ENCODE measurements around the gene MEGF6. TPM values are rescaled to one million over a fixed set of nuclear protein-coding genes. Genes with fewer than 3 reads are reported as not detected.

Gene MEGF6
- total and polyA plus RNA-seq, 4 donors = 17.7 to 54.2 (median 48.2) TPM

DNA sequence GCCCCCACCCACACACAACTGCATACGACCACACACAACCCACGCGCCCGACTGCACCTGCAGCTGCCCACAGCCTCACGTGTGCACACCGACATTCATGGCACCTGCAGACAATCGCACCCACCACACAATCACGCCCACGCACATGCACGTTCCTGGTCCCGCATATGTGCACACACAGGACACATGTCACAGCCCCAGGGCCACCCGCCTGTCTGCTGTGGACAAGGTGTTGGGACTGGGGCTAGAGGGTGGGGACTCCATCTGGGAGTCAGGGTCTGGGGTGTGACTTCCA lies 100.4 kb downstream of the MEGF6 start:
- no peak overlapping the region for H3K9ac ChIP-seq (ENCODE audit: insufficient read depth in 1 of 2, low read length in 2 of 2)
- DNase-seq = no peak
- TF ChIP-seq, protein P1, sequence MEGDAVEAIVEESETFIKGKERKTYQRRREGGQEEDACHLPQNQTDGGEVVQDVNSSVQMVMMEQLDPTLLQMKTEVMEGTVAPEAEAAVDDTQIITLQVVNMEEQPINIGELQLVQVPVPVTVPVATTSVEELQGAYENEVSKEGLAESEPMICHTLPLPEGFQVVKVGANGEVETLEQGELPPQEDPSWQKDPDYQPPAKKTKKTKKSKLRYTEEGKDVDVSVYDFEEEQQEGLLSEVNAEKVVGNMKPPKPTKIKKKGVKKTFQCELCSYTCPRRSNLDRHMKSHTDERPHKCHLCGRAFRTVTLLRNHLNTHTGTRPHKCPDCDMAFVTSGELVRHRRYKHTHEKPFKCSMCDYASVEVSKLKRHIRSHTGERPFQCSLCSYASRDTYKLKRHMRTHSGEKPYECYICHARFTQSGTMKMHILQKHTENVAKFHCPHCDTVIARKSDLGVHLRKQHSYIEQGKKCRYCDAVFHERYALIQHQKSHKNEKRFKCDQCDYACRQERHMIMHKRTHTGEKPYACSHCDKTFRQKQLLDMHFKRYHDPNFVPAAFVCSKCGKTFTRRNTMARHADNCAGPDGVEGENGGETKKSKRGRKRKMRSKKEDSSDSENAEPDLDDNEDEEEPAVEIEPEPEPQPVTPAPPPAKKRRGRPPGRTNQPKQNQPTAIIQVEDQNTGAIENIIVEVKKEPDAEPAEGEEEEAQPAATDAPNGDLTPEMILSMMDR (IDR thresholded peaks at IDR 0.05; ENCODE audit: control extremely low read depth, extremely low read depth) = no peak
- no peak overlapping the region for H3K4me3 ChIP-seq
- H3K9me3 ChIP-seq (ENCODE audit: control insufficient read depth in 4 of 4, insufficient read depth in 3 of 4, low read length in 3 of 4) = no peaks in the 10 kb centered on the region
- WGBS, 2 donors = 92 to 96% methylated on average over 12 of the region's 12 CpGs
- H3K27ac ChIP-seq (ENCODE audit: low read depth in 1 of 2, low read length in 1 of 2) = no peak overlapping the region
- ATAC-seq (ENCODE audit: insufficient read depth, low FRiP score) = no peak
- H3K36me3 ChIP-seq (ENCODE audit: control insufficient read depth in 4 of 4, insufficient read depth in 4 of 4, low read length in 4 of 4) = peaks cover 0 to 33% (median 0%) of the 10 kb centered on the region in 4 donors
- H3K27me3 ChIP-seq (ENCODE audit: control insufficient read depth in 3 of 3, insufficient read depth in 3 of 3, low read length in 2 of 3) = no peaks in the 10 kb centered on the region
- no peaks in the 10 kb centered on the region for H3K4me1 ChIP-seq (ENCODE audit: control insufficient read depth in 5 of 5, insufficient read depth in 5 of 5, low read length in 5 of 5)

- 93 to 94% methylated on average over 32 of the region's 32 CpGs for WGBS, 2 donors
- ATAC-seq (ENCODE audit: insufficient read depth, low FRiP score) = no peak
- Histone ChIP-seq H3K4me3 (no peak overlapping the region), H3K27me3 (ENCODE audit: control insufficient read depth in 3 of 3, insufficient read depth in 3 of 3, low read length in 2 of 3) (no peaks in the 10 kb centered on the region), H3K9me3 (ENCODE audit: control insufficient read depth in 4 of 4, insufficient read depth in 3 of 4, low read length in 3 of 4) (no peaks in the 10 kb centered on the region), H3K9ac (ENCODE audit: insufficient read depth in 1 of 2, low read length in 2 of 2) (no peak overlapping the region), H3K36me3 (ENCODE audit: control insufficient read depth in 4 of 4, insufficient read depth in 4 of 4, low read length in 4 of 4) (peaks cover 0 to 34% (median 0%) of the 10 kb centered on the region in 4 donors), H3K4me1 (ENCODE audit: control insufficient read depth in 5 of 5, insufficient read depth in 5 of 5, low read length in 5 of 5) (no peaks in the 10 kb centered on the region), H3K27ac (ENCODE audit: low read depth in 1 of 2, low read length in 1 of 2) (no peak overlapping the region)
- TF ChIP-seq, protein P1 (IDR thresholded peaks at IDR 0.05; ENCODE audit: control extremely low read depth, extremely low read depth) = no peak
- DNase-seq = no peak
Observed at GRCh38 chr1:3510136-3510955, 101.0 kb downstream of the MEGF6 start.

GRCh38 chr1:3509721-3510120 lies 101.6 kb downstream of the MEGF6 start:
- no peak for DNase-seq
- H3K9ac ChIP-seq (ENCODE audit: insufficient read depth in 1 of 2, low read length in 2 of 2) = no peak overlapping the region
- H3K4me1 ChIP-seq (ENCODE audit: control insufficient read depth in 5 of 5, insufficient read depth in 5 of 5, low read length in 5 of 5) = peaks cover 0 to 2% (median 0%) of the 10 kb centered on the region in 5 donors
- no peaks in the 10 kb centered on the region for H3K9me3 ChIP-seq (ENCODE audit: control insufficient read depth in 4 of 4, insufficient read depth in 3 of 4, low read length in 3 of 4)
- no peaks in the 10 kb centered on the region for H3K27me3 ChIP-seq (ENCODE audit: control insufficient read depth in 3 of 3, insufficient read depth in 3 of 3, low read length in 2 of 3)
- peaks cover 0 to 33% (median 0%) of the 10 kb centered on the region in 4 donors for H3K36me3 ChIP-seq (ENCODE audit: control insufficient read depth in 4 of 4, insufficient read depth in 4 of 4, low read length in 4 of 4)
- 95% methylated on average over 17 to 21 of the region's 21 CpGs for WGBS, 2 donors
- no peak overlapping the region for H3K27ac ChIP-seq (ENCODE audit: low read depth in 1 of 2, low read length in 1 of 2)
- H3K4me3 ChIP-seq = no peak overlapping the region
- TF ChIP-seq, protein P1 (IDR thresholded peaks at IDR 0.05; ENCODE audit: control extremely low read depth, extremely low read depth) = no peak
- no peak for ATAC-seq (ENCODE audit: insufficient read depth, low FRiP score)
